ENCODE results near the gene NOS1. TPM values are rescaled to one million over a fixed set of nuclear protein-coding genes. Genes with fewer than 3 reads are reported as not detected.

NOS1 gene
- total RNA-seq, 1 experiment from 2014 or later, result 2.3 TPM

- DNase-seq, result no peak
- Mint-ChIP-seq H3K4me3 (no peak overlapping the region), H3K27ac (peak overlapping the region in 1 of 3 experiments; percentile 14; a peak in 1 of 7 replicates), H3K36me3 (ENCODE audit: insufficient read depth in 1 of 3, low read depth in 3 of 3) (no peaks in the 10 kb centered on the region), H3K4me1 (peaks cover 5 to 6% of the 10 kb centered on the region in 2 experiments), H3K9me3 (no peaks in the 10 kb centered on the region), H3K27me3 (ENCODE audit: low read depth) (peaks cover 4% of the 10 kb centered on the region)
- H2AFZ ChIP-seq (ENCODE audit: low read length), result no peak overlapping the region
- H3K4me2 ChIP-seq (ENCODE audit: insufficient read depth, insufficient read length, low read length), result no peak overlapping the region
- H2BK5ac ChIP-seq (ENCODE audit: insufficient read length, low read length), result no peak overlapping the region
- H4K8ac ChIP-seq (replicated peaks; ENCODE audit: insufficient read length, low read depth, low read length), result no peak overlapping the region
- H3K9ac ChIP-seq (ENCODE audit: extremely low read depth, insufficient read length, low read length), result no peak overlapping the region
- no peak overlapping the region for H3K27ac ChIP-seq (ENCODE audit: insufficient read length, low read depth, low read length)
- H3K79me2 ChIP-seq (ENCODE audit: insufficient read depth, low read length), result no peaks in the 10 kb centered on the region
- no peak overlapping the region for H3K18ac ChIP-seq (ENCODE audit: insufficient read length, low read depth, low read length)
- TF ChIP-seq, protein P1, sequence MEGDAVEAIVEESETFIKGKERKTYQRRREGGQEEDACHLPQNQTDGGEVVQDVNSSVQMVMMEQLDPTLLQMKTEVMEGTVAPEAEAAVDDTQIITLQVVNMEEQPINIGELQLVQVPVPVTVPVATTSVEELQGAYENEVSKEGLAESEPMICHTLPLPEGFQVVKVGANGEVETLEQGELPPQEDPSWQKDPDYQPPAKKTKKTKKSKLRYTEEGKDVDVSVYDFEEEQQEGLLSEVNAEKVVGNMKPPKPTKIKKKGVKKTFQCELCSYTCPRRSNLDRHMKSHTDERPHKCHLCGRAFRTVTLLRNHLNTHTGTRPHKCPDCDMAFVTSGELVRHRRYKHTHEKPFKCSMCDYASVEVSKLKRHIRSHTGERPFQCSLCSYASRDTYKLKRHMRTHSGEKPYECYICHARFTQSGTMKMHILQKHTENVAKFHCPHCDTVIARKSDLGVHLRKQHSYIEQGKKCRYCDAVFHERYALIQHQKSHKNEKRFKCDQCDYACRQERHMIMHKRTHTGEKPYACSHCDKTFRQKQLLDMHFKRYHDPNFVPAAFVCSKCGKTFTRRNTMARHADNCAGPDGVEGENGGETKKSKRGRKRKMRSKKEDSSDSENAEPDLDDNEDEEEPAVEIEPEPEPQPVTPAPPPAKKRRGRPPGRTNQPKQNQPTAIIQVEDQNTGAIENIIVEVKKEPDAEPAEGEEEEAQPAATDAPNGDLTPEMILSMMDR (conservative IDR thresholded peaks at IDR 0.05), result no peak
- no peaks in the 10 kb centered on the region for H3K23me2 ChIP-seq (ENCODE audit: insufficient read length, low read depth, low read length, poor library complexity, severe bottlenecking)
- no peak overlapping the region for H2BK15ac ChIP-seq (ENCODE audit: low read depth, low read length)
- H3T11ph ChIP-seq (ENCODE audit: low read length), result no peak overlapping the region
- H4K5ac ChIP-seq (ENCODE audit: insufficient read length, low read depth, low read length), result no peak overlapping the region
- H3K4ac ChIP-seq (ENCODE audit: low read depth, low read length), result no peak overlapping the region
- no peak overlapping the region for H2BK120ac ChIP-seq (ENCODE audit: low read depth, low read length, poor library complexity, severe bottlenecking)
- H3K79me1 ChIP-seq (ENCODE audit: insufficient read depth, low read depth, low read length, poor library complexity, severe bottlenecking), result no peaks in the 10 kb centered on the region
- H2BK12ac ChIP-seq (ENCODE audit: insufficient read length, low read depth, low read length), result no peak overlapping the region
- H2AK5ac ChIP-seq (ENCODE audit: insufficient read length, low read length), result no peak overlapping the region
- no peak overlapping the region for H3K56ac ChIP-seq (ENCODE audit: insufficient read length, low read depth, low read length)
- H2BK20ac ChIP-seq (ENCODE audit: low read depth, low read length, poor library complexity, severe bottlenecking), result no peak overlapping the region
- H3K4me1 ChIP-seq (ENCODE audit: insufficient read depth, low read length), result no peaks in the 10 kb centered on the region
- WGBS (ENCODE audit: extremely low coverage, insufficient read length, low lambda C conversion rate), result no CpG with 5 or more reads among the region's 4 CpGs
- H3K23ac ChIP-seq (ENCODE audit: insufficient read length, low read depth, low read length), result no peak overlapping the region
- no peaks in the 10 kb centered on the region for H3K9me3 ChIP-seq (ENCODE audit: control insufficient read depth, low read depth, low read length)
- H3K27me3 ChIP-seq (ENCODE audit: insufficient read depth, low read length), result no peaks in the 10 kb centered on the region
- H4K91ac ChIP-seq (ENCODE audit: insufficient read length, low read depth, low read length), result no peak overlapping the region
- no peak overlapping the region for H3K14ac ChIP-seq (ENCODE audit: insufficient read depth, low read length)
- no peaks in the 10 kb centered on the region for H4K20me1 ChIP-seq (ENCODE audit: control insufficient read depth, insufficient read depth, insufficient read length)
Observed at GRCh38 chr12:117347588-117347987, 13.8 kb downstream of the NOS1 start.
